Stomach (tissue), 9 donors: ENCODE measurements around the gene TMX2. TPM values are rescaled to one million over a fixed set of nuclear protein-coding genes. Genes with fewer than 3 reads are reported as not detected.
A peak's percentile ranks its signal among the peaks of the same experiment; 100 is the strongest.
"Not testable (repeated sequence)": the region's sequence is repeated elsewhere in the genome, so short reads cannot be mapped to it uniquely, and the experiment has no call there.

ENCODE experiments used
- DNase-seq, 2 donors: peaks; one replicate each; pipeline versions ENCODE4 v3.0.0 to v3.0.0-alpha.2; 2013 to 2019
- H3K27ac ChIP-seq, 5 donors: fragments of 200-600 bp in 4 of 5; sonication (generic) in 4 of 5; one replicate each; pipeline ENCODE4 v1.5.1; 2013 to 2019; ENCODE audit warnings: mild to moderate bottlenecking in 1 of 5, moderate library complexity in 1 of 5
- H3K27me3 ChIP-seq, 3 donors: fragments of 200-600 bp; sonication (generic); one replicate each; pipeline ENCODE4 v1.5.1; 2017 to 2019; ENCODE audit warnings: mixed run types in 1 of 3
- H3K36me3 ChIP-seq, 4 donors: fragments of 200-600 bp; sonication (generic); 1 replicate in 3 of 4; 2 replicates in 1 of 4; pipeline ENCODE4 v1.5.1; 2016 to 2019
- H3K4me1 ChIP-seq, 4 donors: fragments of 200-600 bp; sonication (generic); one replicate each; pipeline ENCODE4 v1.5.1; 2016 to 2019
- H3K4me3 ChIP-seq, 4 donors: fragments of 200-600 bp; sonication (generic) in 3 of 4; one replicate each; pipeline ENCODE4 v1.5.1; 2016 to 2019; ENCODE audit warnings: mild to moderate bottlenecking in 1 of 4
- H3K9me3 ChIP-seq, 4 donors: fragments of 200-600 bp; sonication (generic); one replicate each; pipeline ENCODE4 v1.5.1; 2016 to 2019
- EP300 ChIP-seq: sonication (generic); formaldehyde crosslinking; IDR thresholded peaks from one replicate; pipeline ENCODE4 v1.6.1; 2017; ENCODE audit warnings: antibody characterized with exemption
- POLR2A ChIP-seq, 4 donors: fragments of 450-650 bp; IDR thresholded peaks; one replicate each; pipeline ENCODE4 v1.6.1; 2016; ENCODE audit warnings: antibody characterized with exemption in 4 of 4, control low read depth in 2 of 4, mild to moderate bottlenecking in 1 of 4, moderate library complexity in 1 of 4
- POLR2AphosphoS5 ChIP-seq, 3 donors: sonication (generic); formaldehyde crosslinking; IDR thresholded peaks; one replicate each; pipeline ENCODE4 v1.6.1; 2016; ENCODE audit warnings: antibody characterized with exemption in 3 of 3
- WGBS, 5 donors: extraction: QIAGEN DNeasy Blood & Tissue Kit in 3 of 5; methylation state at CpG; one replicate each; pipeline versions ENCODE4 v1.1.5 to v1.1.7; 2013 to 2018; 5-methylcytosine and 5-hydroxymethylcytosine counted together
- intact Hi-C: fragments of 100-400 bp; cut with DNase I; formaldehyde crosslinking; loops from one replicate; pipeline ENCODE4 v1.15.1; 2023; ENCODE audit warnings: low total_unique reads
- polyA plus RNA-seq, 3 donors: library from polyadenylated mRNA; stranded (reverse); fragments of 200-250 nt; gene quantifications; one replicate each; pipeline ENCODE4 v1.2.3, GENCODE V29; 2013
- total RNA-seq, 5 donors: library from RNA; depleted of rRNA; stranded (reverse); fragments of >200 nt; gene quantifications; one replicate each; pipeline versions ENCODE4 v1.1.0 to v1.2.3, GENCODE V29; 2014 to 2016
- TF ChIP-seq, protein P1 (sequence below), 7 experiments: fragments of 450-650 bp in 4 of 7; fragments of 200-600 bp in 3 of 7; sonication (generic) in 3 of 7; IDR thresholded peaks; one replicate each; pipeline ENCODE4 v1.5.1; 2016 to 2019; ENCODE audit warnings: antibody characterized with exemption in 7 of 7, control low read depth in 2 of 7, mild to moderate bottlenecking in 1 of 7
- donor health status: healthy with polysubstance abuse.
- donor health status: Bipolar disorder and iron deficiency.
- donor health status: healthy.

TMX2 gene
- total and polyA plus RNA-seq, 8 donors = 20.1 to 72.3 (median 36.6) TPM

DNA sequence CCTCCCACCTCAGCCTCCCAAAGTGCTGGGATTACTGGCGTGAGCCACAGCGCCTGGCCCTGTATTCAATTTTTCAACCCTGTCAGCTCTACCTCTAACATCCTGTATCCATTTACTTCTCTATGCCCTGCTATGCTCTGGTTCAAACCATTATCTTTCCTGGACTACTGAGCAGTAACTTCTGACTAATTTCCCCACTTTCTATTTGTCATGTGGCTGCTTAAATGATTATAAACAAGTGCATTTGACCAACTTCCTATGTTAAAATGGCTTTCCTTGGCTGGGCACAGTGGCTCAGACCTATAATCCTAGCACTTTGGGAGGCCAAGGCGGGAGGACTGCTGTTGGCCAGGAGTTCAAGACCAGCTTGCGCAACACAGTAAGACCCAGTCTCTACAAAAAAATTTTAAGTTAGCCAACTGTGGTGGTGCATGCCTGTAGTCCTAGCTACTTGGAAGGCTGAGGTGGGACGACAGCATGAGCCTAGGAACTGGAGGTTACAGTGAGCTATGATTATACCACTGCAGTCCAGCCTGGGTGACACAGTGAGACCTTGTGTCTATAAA, 2.5 kb upstream of the TMX2 start:
- Histone ChIP-seq H3K4me3 (no peak overlapping the region), H3K27ac (no peak overlapping the region), H3K4me1 (peaks cover 17 to 51% (median 44%) of the 10 kb centered on the region in 4 donors), H3K9me3 (no peaks in the 10 kb centered on the region), H3K27me3 (no peaks in the 10 kb centered on the region), H3K36me3 (peaks cover 5 to 28% (median 16%) of the 10 kb centered on the region in 4 donors)
- 93 to 96% (median 95%) methylated on average over 5 of the region's 5 CpGs for WGBS, 5 donors
- DNase-seq = no peak
- intact Hi-C loops = no loop called here
- TF ChIP-seq POLR2A (IDR thresholded peaks at IDR 0.05) (no peak), EP300 (no peak), POLR2AphosphoS5 (IDR thresholded peaks at IDR 0.05) (no peak)
- TF ChIP-seq, protein P1, sequence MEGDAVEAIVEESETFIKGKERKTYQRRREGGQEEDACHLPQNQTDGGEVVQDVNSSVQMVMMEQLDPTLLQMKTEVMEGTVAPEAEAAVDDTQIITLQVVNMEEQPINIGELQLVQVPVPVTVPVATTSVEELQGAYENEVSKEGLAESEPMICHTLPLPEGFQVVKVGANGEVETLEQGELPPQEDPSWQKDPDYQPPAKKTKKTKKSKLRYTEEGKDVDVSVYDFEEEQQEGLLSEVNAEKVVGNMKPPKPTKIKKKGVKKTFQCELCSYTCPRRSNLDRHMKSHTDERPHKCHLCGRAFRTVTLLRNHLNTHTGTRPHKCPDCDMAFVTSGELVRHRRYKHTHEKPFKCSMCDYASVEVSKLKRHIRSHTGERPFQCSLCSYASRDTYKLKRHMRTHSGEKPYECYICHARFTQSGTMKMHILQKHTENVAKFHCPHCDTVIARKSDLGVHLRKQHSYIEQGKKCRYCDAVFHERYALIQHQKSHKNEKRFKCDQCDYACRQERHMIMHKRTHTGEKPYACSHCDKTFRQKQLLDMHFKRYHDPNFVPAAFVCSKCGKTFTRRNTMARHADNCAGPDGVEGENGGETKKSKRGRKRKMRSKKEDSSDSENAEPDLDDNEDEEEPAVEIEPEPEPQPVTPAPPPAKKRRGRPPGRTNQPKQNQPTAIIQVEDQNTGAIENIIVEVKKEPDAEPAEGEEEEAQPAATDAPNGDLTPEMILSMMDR (IDR thresholded peaks at IDR 0.05) = no peak

DNA sequence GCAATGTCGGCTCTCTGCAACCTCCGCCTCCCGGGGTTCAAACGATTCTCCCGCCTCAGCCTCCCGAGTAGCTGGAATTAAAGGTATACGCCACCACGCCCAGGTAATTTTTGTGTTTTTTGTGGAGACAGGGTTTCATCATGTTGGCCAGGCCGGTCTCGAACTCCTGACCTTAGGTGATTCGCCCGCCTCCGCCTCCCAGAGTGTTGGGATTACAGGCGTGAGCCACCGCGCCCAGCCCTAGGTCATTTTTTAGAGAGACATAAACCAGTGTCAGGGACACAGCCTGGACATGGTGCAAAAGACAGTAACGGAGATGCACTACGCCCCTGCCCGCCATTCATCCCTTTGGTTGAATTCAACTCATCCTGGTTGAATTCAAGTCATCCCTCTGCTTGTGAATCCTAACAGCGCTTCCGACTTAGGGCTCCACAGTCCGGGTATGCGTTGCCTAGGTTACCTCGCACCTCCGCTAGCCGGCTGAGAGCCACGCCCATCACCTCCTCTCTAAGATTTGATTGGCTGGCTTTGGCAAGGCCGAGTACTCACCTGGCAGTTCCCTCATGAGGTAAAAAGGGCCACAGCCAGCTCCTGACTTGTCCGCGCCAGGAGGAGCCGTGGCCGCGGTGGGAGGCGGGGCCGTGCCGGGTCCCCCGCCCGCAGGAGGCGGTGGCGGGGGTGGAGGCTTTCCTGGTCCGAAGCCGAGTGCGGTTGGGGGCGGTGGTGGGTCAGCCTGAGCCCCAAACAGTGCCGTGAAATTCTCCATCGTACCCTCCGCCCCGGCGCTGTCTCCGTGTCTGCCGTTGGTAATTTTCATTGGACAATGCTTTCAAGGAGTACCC, 758 bp upstream of the TMX2 start, which contains the start of gene MED19:
TSS of gene MED19 (minus strand) at position 802 of the 842 bp plus-strand sequence. CDS start at position 766, 36 bp downstream.
- Histone ChIP-seq H3K4me3 (peak within 1 kb of the TSS; percentile 90 to 100 (median 97)), H3K27ac (peak within 1 kb of the TSS; percentile 91 to 94 (median 93)), H3K4me1 (peaks cover 17 to 56% (median 47%) of the 10 kb centered on the region in 4 donors), H3K27me3 (no peaks in the 10 kb centered on the region), H3K36me3 (peaks cover 2 to 18% (median 6%) of the 10 kb centered on the region in 4 donors), H3K9me3 (no peaks in the 10 kb centered on the region)
- 4 to 7% (median 5%) methylated on average over 35 to 51 of the region's 51 CpGs for WGBS, 5 donors
- intact Hi-C loops = no loop called here
- peak; percentile 87 to 95 for DNase-seq
- TF ChIP-seq POLR2A (IDR thresholded peaks at IDR 0.05) (no peak), EP300 (no peak), POLR2AphosphoS5 (IDR thresholded peaks at IDR 0.05) (peak in 1 of 3 donors; percentile 73)
- TF ChIP-seq, protein P1 (IDR thresholded peaks at IDR 0.05) = no peak

DNA sequence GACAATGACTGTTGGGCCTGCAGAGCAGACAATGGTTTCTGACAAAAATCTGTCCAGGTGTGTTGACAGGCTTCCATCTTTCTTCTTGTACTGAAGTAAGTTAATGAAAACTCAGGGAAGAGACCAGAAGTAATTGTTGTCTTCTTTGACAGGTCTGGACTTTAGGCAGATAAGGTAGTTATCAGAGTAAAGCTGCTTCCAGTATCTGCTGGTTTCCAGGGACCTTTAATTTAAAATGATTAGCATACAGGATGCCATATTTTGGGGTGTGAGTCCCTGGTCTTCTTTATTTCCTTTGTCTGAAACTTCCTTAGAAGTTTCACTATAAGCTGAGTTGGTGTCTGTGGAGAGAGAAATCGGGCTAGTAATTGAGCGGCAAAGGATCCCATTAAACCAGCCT, 1.4 kb downstream of the TMX2 start:
- peak overlapping the region in 3 of 4 donors; percentile 97 to 100 (median 97) for H3K4me3 ChIP-seq
- intact Hi-C loops = no loop called here
- WGBS, 5 donors = 86 to 96% (median 92%) methylated on average over 2 of the region's 2 CpGs
- no peaks in the 10 kb centered on the region for H3K9me3 ChIP-seq
- no peaks in the 10 kb centered on the region for H3K27me3 ChIP-seq
- no peak overlapping the region for H3K27ac ChIP-seq
- no peak for DNase-seq
- H3K4me1 ChIP-seq = peaks cover 17 to 49% (median 46%) of the 10 kb centered on the region in 4 donors
- TF ChIP-seq POLR2A (IDR thresholded peaks at IDR 0.05) = no peak
- TF ChIP-seq EP300 = no peak
- TF ChIP-seq, protein P1 (IDR thresholded peaks at IDR 0.05) = no peak
- no peak for TF ChIP-seq POLR2AphosphoS5 (IDR thresholded peaks at IDR 0.05)
- H3K36me3 ChIP-seq = peaks cover 1 to 14% (median 12%) of the 10 kb centered on the region in 4 donors

DNA sequence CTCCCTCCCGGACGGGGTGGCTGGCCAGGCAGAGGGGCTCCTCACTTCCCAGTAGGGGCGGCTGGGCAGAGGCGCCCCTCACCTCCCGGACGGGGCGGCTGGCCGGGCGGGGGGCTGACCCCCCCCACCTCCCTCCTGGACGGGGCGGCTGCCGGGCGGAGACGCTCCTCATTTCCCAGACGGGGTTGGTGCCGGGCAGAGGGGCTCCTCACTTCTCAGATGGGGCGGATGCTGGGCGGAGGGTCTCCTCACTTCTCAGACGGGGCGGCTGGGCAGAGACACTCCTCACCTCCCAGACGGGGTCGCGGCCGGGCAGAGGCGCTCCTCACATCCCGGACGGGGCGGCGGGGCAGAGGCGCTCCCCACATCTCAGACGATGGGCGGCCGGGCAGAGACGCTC, 4.3 kb downstream of the TMX2 start:
- Histone ChIP-seq H3K4me1 (peaks cover 10 to 26% (median 25%) of the 10 kb centered on the region in 4 donors), H3K36me3 (peaks cover 0 to 34% (median 29%) of the 10 kb centered on the region in 4 donors)
- H3K9me3 ChIP-seq, H3K4me3 ChIP-seq, H3K27ac ChIP-seq, H3K27me3 ChIP-seq, DNase-seq, intact Hi-C loops: not testable (repeated sequence)
- 94 to 100% (median 99%) methylated on average over 8 to 30 of the region's 34 CpGs for WGBS, 5 donors
